Measurements from ENCODE around the gene RPS3A.
"Not testable (repeated sequence)": the region's sequence is repeated elsewhere in the genome, so short reads cannot be mapped to it uniquely, and the experiment has no call there.

The RPS3A gene

GRCh38 chr4:151099229-151099975 is at the start of gene RPS3A:
Gene RPS3A, plus strand, starts transcription at chr4:151099628. Its CDS starts 25 bp downstream, at chr4:151099653.
- peak; percentile 97 for TF ChIP-seq CTCF (IDR thresholded peaks at IDR 0.05)
- TF ChIP-seq ZFX (IDR thresholded peaks at IDR 0.05; ENCODE audit: borderline replicate concordance): no peak
- peak within 1 kb of the TSS; percentile 86 for H3K27ac ChIP-seq

- TF ChIP-seq CTCF (IDR thresholded peaks at IDR 0.05): no peak
- TF ChIP-seq ZFX (IDR thresholded peaks at IDR 0.05; ENCODE audit: borderline replicate concordance): no peak
- H3K27ac ChIP-seq: peak overlapping the region; percentile 54
These were observed 46.6 kb upstream of the RPS3A start for GRCh38 chr4:151052785-151053184.

- TF ChIP-seq ZFX (IDR thresholded peaks at IDR 0.05; ENCODE audit: borderline replicate concordance) (no peak), CTCF (IDR thresholded peaks at IDR 0.05) (no peak)
- no peak overlapping the region for H3K27ac ChIP-seq
These were observed 43.9 kb upstream of the RPS3A start for GRCh38 chr4:151055539-151055938.

GRCh38 chr4:151063143-151063542 is 36.3 kb upstream of the RPS3A start:
- H3K27ac ChIP-seq: not testable (repeated sequence)

- no peak overlapping the region for H3K27ac ChIP-seq
- TF ChIP-seq CTCF (IDR thresholded peaks at IDR 0.05): no peak
- TF ChIP-seq ZFX (IDR thresholded peaks at IDR 0.05; ENCODE audit: borderline replicate concordance): no peak
These were observed 32.0 kb upstream of the RPS3A start for GRCh38 chr4:151067316-151067970.

- no peak overlapping the region for H3K27ac ChIP-seq
- TF ChIP-seq CTCF (IDR thresholded peaks at IDR 0.05) (no peak), ZFX (IDR thresholded peaks at IDR 0.05; ENCODE audit: borderline replicate concordance) (no peak)
These were observed 25.0 kb upstream of the RPS3A start for GRCh38 chr4:151074416-151074916.

- not testable (repeated sequence) for H3K27ac ChIP-seq
These were observed 21.4 kb upstream of the RPS3A start for GRCh38 chr4:151077978-151078377.

GRCh38 chr4:151087467-151087866 is 12.0 kb upstream of the RPS3A start:
- H3K27ac ChIP-seq: no peak overlapping the region
- TF ChIP-seq CTCF (IDR thresholded peaks at IDR 0.05) (no peak), ZFX (IDR thresholded peaks at IDR 0.05; ENCODE audit: borderline replicate concordance) (no peak)
